IPS-18c (cell line): Measurements from ENCODE around the gene ZFAND3.

ENCODE experiments used
- H3K4me3 ChIP-seq: 2 replicates; pipeline ENCODE4 v1.7.0; 2013; ENCODE audit warnings: low read depth, mild to moderate bottlenecking, low read length, moderate library complexity; ENCODE audit not compliant: insufficient read depth
- H3K9me3 ChIP-seq: one replicate; pipeline ENCODE4 v1.6.1; 2013; ENCODE audit warnings: mild to moderate bottlenecking, low read length, moderate library complexity; ENCODE audit not compliant: control insufficient read depth, insufficient read depth

The ZFAND3 gene

GRCh38 chr6:37845026-37845911 is 25.7 kb downstream of the ZFAND3 start:
- Histone ChIP-seq H3K9me3 (no peaks in the 10 kb centered on the region), H3K4me3 (no peak overlapping the region)

- no peaks in the 10 kb centered on the region for H3K9me3 ChIP-seq
- no peak overlapping the region for H3K4me3 ChIP-seq
These were observed 26.4 kb downstream of the ZFAND3 start for GRCh38 chr6:37845930-37846329.

- Histone ChIP-seq H3K4me3 (no peak overlapping the region), H3K9me3 (no peaks in the 10 kb centered on the region)
These were observed 28.2 kb downstream of the ZFAND3 start for GRCh38 chr6:37847704-37848103.

GRCh38 chr6:37848371-37848770 is 28.8 kb downstream of the ZFAND3 start:
- Histone ChIP-seq H3K4me3 (no peak overlapping the region), H3K9me3 (no peaks in the 10 kb centered on the region)

- Histone ChIP-seq H3K9me3 (no peaks in the 10 kb centered on the region), H3K4me3 (no peak overlapping the region)
These were observed 30.7 kb downstream of the ZFAND3 start for GRCh38 chr6:37850260-37850659.

- H3K9me3 ChIP-seq = no peaks in the 10 kb centered on the region
- H3K4me3 ChIP-seq = no peak overlapping the region
These were observed 31.3 kb downstream of the ZFAND3 start for GRCh38 chr6:37850728-37851285.

- Histone ChIP-seq H3K4me3 (no peak overlapping the region), H3K9me3 (no peaks in the 10 kb centered on the region)
These were observed 32.5 kb downstream of the ZFAND3 start for GRCh38 chr6:37851997-37852524.

GRCh38 chr6:37856285-37856684 is 36.8 kb downstream of the ZFAND3 start:
- Histone ChIP-seq H3K4me3 (no peak overlapping the region), H3K9me3 (no peaks in the 10 kb centered on the region)

- Histone ChIP-seq H3K4me3 (no peak overlapping the region), H3K9me3 (no peaks in the 10 kb centered on the region)
These were observed 38.8 kb downstream of the ZFAND3 start for GRCh38 chr6:37858363-37858762.

GRCh38 chr6:37860226-37860839 is 40.8 kb downstream of the ZFAND3 start:
- H3K9me3 ChIP-seq = no peaks in the 10 kb centered on the region

GRCh38 chr6:37861452-37861851 is 41.9 kb downstream of the ZFAND3 start:
- Histone ChIP-seq H3K4me3 (no peak overlapping the region), H3K9me3 (no peaks in the 10 kb centered on the region)

More at GRCh38 chr6:37860226-37860839, 40.8 kb downstream of the ZFAND3 start:
- no peak overlapping the region for H3K4me3 ChIP-seq

- Histone ChIP-seq H3K4me3 (no peak overlapping the region), H3K9me3 (no peaks in the 10 kb centered on the region)
These were observed 42.9 kb downstream of the ZFAND3 start for GRCh38 chr6:37862430-37862829.

GRCh38 chr6:37862992-37863391 is 43.5 kb downstream of the ZFAND3 start:
- H3K4me3 ChIP-seq = no peak overlapping the region
- no peaks in the 10 kb centered on the region for H3K9me3 ChIP-seq

GRCh38 chr6:37864250-37864649 is 44.7 kb downstream of the ZFAND3 start:
- no peak overlapping the region for H3K4me3 ChIP-seq

GRCh38 chr6:37865504-37865903 is 46.0 kb downstream of the ZFAND3 start:
- Histone ChIP-seq H3K9me3 (no peaks in the 10 kb centered on the region), H3K4me3 (no peak overlapping the region)

More at GRCh38 chr6:37864250-37864649, 44.7 kb downstream of the ZFAND3 start:
- no peaks in the 10 kb centered on the region for H3K9me3 ChIP-seq

GRCh38 chr6:37866590-37867507 is 47.3 kb downstream of the ZFAND3 start:
- Histone ChIP-seq H3K9me3 (no peaks in the 10 kb centered on the region), H3K4me3 (no peak overlapping the region)
